ENCODE measurements around the gene VPS72. TPM values are rescaled to one million over a fixed set of nuclear protein-coding genes. Genes with fewer than 3 reads are reported as not detected.

Gene VPS72
- total and polyA plus RNA-seq, 2 of the 13 experiments (the other 11 are each of a cell fraction or from before 2014, with no cell fraction given), result 33.7 to 34.5 TPM

- TF ChIP-seq MIER2 (CRISPR knock-in tag; IDR thresholded peaks at IDR 0.05), result peak; percentile 28; the same call in 1 of the 2 replicates
- TF ChIP-seq ZBTB20 (CRISPR knock-in tag; IDR thresholded peaks at IDR 0.05; ENCODE audit: borderline replicate concordance, low read depth), result 0 out of 2 replicates have a peak, but pooled peaks have one; percentile 14
- peak; percentile 86 for TF ChIP-seq YY1 (IDR thresholded peaks at IDR 0.05; ENCODE audit: insufficient read depth, insufficient replicate concordance, low read depth, low read length)
- TF ChIP-seq NPAS2 (CRISPR knock-in tag; IDR thresholded peaks at IDR 0.05; ENCODE audit: borderline replicate concordance), result no peak
- peak; percentile 79 for TF ChIP-seq HOXA3 (CRISPR knock-in tag; IDR thresholded peaks at IDR 0.05)
- TF ChIP-seq ZNF841 (CRISPR knock-in tag; IDR thresholded peaks at IDR 0.05; ENCODE audit: borderline replicate concordance), result 0 out of 2 replicates have a peak, but pooled peaks have one; percentile 10
- no peak for TF ChIP-seq ZNF7 (CRISPR knock-in tag; IDR thresholded peaks at IDR 0.05)
- TF ChIP-seq NFE2 (CRISPR knock-in tag; IDR thresholded peaks at IDR 0.05), result no peak
- TF ChIP-seq ZSCAN30 (CRISPR knock-in tag; IDR thresholded peaks at IDR 0.05), result 0 out of 2 replicates have a peak, but pooled peaks have one; percentile 52
- no peak for TF ChIP-seq FOXP1 (IDR thresholded peaks at IDR 0.05)
- TF ChIP-seq FOXP1 (CRISPR knock-in tag; IDR thresholded peaks at IDR 0.05), result no peak
- TF ChIP-seq NAIF1 (CRISPR knock-in tag; IDR thresholded peaks at IDR 0.05; ENCODE audit: borderline replicate concordance), result peak; percentile 73; the same call in 1 of the 2 replicates
- TF ChIP-seq DNMT3B (CRISPR knock-in tag; conservative IDR thresholded peaks at IDR 0.05), result 0 out of 2 replicates have a peak, but pooled peaks have one; percentile 79
- TF ChIP-seq NFKB2 (CRISPR knock-in tag; IDR thresholded peaks at IDR 0.05; ENCODE audit: borderline replicate concordance), result peak; percentile 74; the same call in 1 of the 2 replicates
- no peak for TF ChIP-seq SMAD1 (CRISPR knock-in tag; IDR thresholded peaks at IDR 0.05; ENCODE audit: borderline replicate concordance, low read depth)
- 0 out of 2 replicates have a peak, but pooled peaks have one; percentile 26 for TF ChIP-seq AKAP8 (CRISPR knock-in tag; IDR thresholded peaks at IDR 0.05)
- 0 out of 2 replicates have a peak, but pooled peaks have one; percentile 36 for TF ChIP-seq ZBTB7A (CRISPR knock-in tag; IDR thresholded peaks at IDR 0.05)
- TF ChIP-seq ZGPAT (CRISPR knock-in tag; IDR thresholded peaks at IDR 0.05), result peak; percentile 67
- TF ChIP-seq MAFK (conservative IDR thresholded peaks at IDR 0.05 in 1 of 2, IDR thresholded peaks at IDR 0.05 in 1 of 2; ENCODE audit: low read length in 2 of 2), result no peak
- TF ChIP-seq RARA (CRISPR knock-in tag; IDR thresholded peaks at IDR 0.05), result no peak
Observed at GRCh38 chr1:151198254-151199127, 8.5 kb upstream of the VPS72 start, which contains the start of gene PIP5K1A (continued).

All from HepG2 (cell line).